Muscle of leg (tissue), 11 donors: ENCODE results near the gene ACMSD. TPM values are rescaled to one million over a fixed set of nuclear protein-coding genes. Genes with fewer than 3 reads are reported as not detected.
"Not testable (repeated sequence)": the region's sequence is repeated elsewhere in the genome, so short reads cannot be mapped to it uniquely, and the experiment has no call there.

Experiments used
- DNase-seq: peaks from one replicate; pipeline ENCODE4 v3.0.0; 2013
- H3K27ac ChIP-seq: one replicate; pipeline ENCODE4 v1.5.1; 2013; ENCODE audit warnings: mild to moderate bottlenecking, low read length, control low read depth
- H3K27me3 ChIP-seq: one replicate; pipeline ENCODE4 v1.6.1; 2013; ENCODE audit warnings: low read length; ENCODE audit not compliant: control insufficient read depth, insufficient read depth
- H3K36me3 ChIP-seq: one replicate; pipeline ENCODE4 v1.6.1; 2013; ENCODE audit warnings: low read length; ENCODE audit not compliant: control insufficient read depth, insufficient read depth
- H3K4me1 ChIP-seq: one replicate; pipeline ENCODE4 v1.6.1; 2013; ENCODE audit warnings: low read length; ENCODE audit not compliant: control insufficient read depth, insufficient read depth
- H3K4me3 ChIP-seq: one replicate; pipeline ENCODE4 v1.5.1; 2013; ENCODE audit warnings: low read length, control low read depth
- H3K9me3 ChIP-seq: replicated peaks from 2 replicates; pipeline ENCODE4 v1.6.1; 2013; ENCODE audit warnings: low read depth, low read length; ENCODE audit not compliant: control insufficient read depth
- WGBS: methylation state at CpG from one replicate; pipeline ENCODE4 v1.1.5; 2013; ENCODE audit warnings: missing lambda C conversion rate; ENCODE audit not compliant: insufficient coverage; 5-methylcytosine and 5-hydroxymethylcytosine counted together
- polyA plus RNA-seq, 8 donors: library from polyadenylated mRNA; unstranded; fragments of 120-200 nt; gene quantifications; one replicate each; pipeline versions ENCODE4 v1.2.1 to v1.2.3, GENCODE V29; 2013; ENCODE audit warnings: inconsistent platforms in 1 of 8, low replicate concordance in 1 of 8; ENCODE audit not compliant: insufficient read length in 8 of 8, insufficient read depth in 1 of 8
- total RNA-seq: library from RNA; stranded (reverse); fragments of 120-200 nt; gene quantifications from one replicate; pipeline ENCODE4 v1.2.4, GENCODE V29; 2013

Gene ACMSD
- total and polyA plus RNA-seq, 9 donors: 0.28 to 1.6 (median 0.39) TPM; not detected in 1

- no peak overlapping the region for H3K4me3 ChIP-seq
- no peaks in the 10 kb centered on the region for H3K4me1 ChIP-seq
- no peaks in the 10 kb centered on the region for H3K36me3 ChIP-seq
- no peaks in the 10 kb centered on the region for H3K9me3 ChIP-seq
- WGBS: 15% methylated on average over 2 of the region's 2 CpGs
- peak; percentile 12 for DNase-seq
- no peak overlapping the region for H3K27ac ChIP-seq
- H3K27me3 ChIP-seq: no peaks in the 10 kb centered on the region
Observed at GRCh38 chr2:134845719-134846118, 7.3 kb downstream of the ACMSD start.

DNA sequence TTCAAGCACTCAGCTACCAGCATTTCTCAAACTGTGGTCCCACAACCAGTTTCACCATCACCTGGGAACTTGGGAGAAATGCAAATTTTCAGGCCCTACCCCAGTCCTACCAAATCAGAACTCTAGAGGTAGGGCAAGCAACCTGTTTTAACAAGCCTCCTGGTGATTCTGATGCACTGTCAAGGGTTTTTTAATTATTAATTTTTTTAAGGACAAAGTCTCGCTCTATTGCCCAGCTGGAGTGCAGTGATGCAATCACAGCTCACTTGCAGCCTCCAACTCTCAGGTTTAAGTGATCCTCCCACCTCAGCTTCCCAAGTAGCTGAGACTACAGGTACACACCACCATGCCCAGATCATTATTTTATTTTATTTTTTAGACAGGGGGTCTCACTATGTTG lies 7.8 kb downstream of the ACMSD start:
- WGBS: no CpG with 5 or more reads among the region's 1 CpG
- no peaks in the 10 kb centered on the region for H3K36me3 ChIP-seq
- DNase-seq: no peak
- H3K27ac ChIP-seq: no peak overlapping the region
- no peaks in the 10 kb centered on the region for H3K4me1 ChIP-seq
- H3K9me3 ChIP-seq: no peaks in the 10 kb centered on the region
- no peak overlapping the region for H3K4me3 ChIP-seq
- no peaks in the 10 kb centered on the region for H3K27me3 ChIP-seq

GRCh38 chr2:134847582-134847981 lies 9.2 kb downstream of the ACMSD start:
- H3K4me3 ChIP-seq, H3K9me3 ChIP-seq, H3K36me3 ChIP-seq, H3K4me1 ChIP-seq, DNase-seq, H3K27ac ChIP-seq, H3K27me3 ChIP-seq: not testable (repeated sequence)
- no CpG with 5 or more reads among the region's 5 CpGs for WGBS

DNA sequence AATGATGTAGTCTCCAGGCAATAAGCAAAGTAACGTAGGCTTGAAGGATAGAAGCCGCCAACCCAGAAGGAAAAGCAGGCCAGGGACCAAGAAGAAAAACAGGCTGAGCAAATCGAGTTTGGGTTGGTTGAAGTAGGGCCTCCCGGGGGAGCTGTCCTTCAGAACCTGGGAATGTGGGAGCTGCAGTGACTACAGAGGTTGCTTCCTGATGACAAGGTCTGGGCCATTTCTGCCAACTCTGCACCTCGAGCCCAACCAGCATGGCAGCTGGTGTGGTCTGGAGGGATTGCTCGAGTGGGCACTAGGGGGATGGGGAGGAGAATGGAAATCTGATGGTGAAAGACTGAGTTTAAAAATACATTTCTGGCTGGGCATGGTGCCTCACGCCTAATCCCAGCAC lies 14.1 kb downstream of the ACMSD start:
- H3K27ac ChIP-seq: no peak overlapping the region
- WGBS: 79% methylated on average over 7 of the region's 7 CpGs
- H3K27me3 ChIP-seq: no peaks in the 10 kb centered on the region
- H3K36me3 ChIP-seq: no peaks in the 10 kb centered on the region
- H3K4me3 ChIP-seq: no peak overlapping the region
- DNase-seq: no peak
- H3K4me1 ChIP-seq: no peaks in the 10 kb centered on the region
- H3K9me3 ChIP-seq: no peaks in the 10 kb centered on the region

- no peak for DNase-seq
- Histone ChIP-seq H3K9me3 (no peaks in the 10 kb centered on the region), H3K36me3 (no peaks in the 10 kb centered on the region), H3K4me1 (no peaks in the 10 kb centered on the region), H3K27ac (no peak overlapping the region), H3K4me3 (no peak overlapping the region), H3K27me3 (no peaks in the 10 kb centered on the region)
Observed at GRCh38 chr2:134855709-134856108, 17.3 kb downstream of the ACMSD start.

DNA sequence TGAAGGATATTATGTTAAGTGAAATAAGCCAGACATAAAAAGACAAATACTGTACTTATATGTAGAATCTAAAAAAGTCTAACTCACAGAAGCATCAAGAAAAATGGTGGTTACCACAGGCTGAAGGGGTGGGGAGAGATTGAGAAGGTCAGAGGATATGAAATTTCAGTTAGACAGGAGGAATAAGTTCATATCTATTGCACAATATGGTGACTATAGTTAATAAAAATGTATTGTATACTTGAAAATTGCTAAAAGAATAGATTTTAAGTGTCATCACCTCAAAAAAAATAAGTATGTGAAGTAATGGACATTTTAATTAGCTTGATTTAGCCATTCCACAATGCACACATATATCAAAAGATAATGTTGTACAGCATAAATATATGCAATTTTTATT lies 19.8 kb downstream of the ACMSD start:
- DNase-seq: no peak
- H3K9me3 ChIP-seq: no peaks in the 10 kb centered on the region
- H3K4me3 ChIP-seq: no peak overlapping the region
- H3K4me1 ChIP-seq: no peaks in the 10 kb centered on the region
- H3K36me3 ChIP-seq: no peaks in the 10 kb centered on the region
- no peak overlapping the region for H3K27ac ChIP-seq
- no peaks in the 10 kb centered on the region for H3K27me3 ChIP-seq

DNA sequence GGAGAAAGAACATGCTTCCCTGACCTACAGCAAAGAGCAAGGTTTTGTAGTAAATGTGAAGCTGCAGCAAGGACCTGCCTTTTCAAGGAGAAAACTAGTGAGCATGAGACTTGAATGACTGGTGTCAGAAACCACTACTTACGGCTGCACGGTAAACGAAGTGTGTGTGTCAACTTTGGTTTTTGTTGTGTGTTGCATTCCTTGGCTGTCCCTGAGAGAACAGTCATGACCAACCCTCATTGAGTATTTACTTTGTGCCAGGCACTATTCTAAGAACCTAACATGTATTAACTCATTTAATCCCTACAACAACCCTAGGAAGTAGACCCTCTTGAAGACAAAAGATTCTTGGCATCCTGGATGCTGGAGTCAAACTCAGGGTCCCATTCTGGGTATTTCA lies 22.8 kb downstream of the ACMSD start:
- no CpG with 5 or more reads among the region's 3 CpGs for WGBS
- Histone ChIP-seq H3K9me3 (no peaks in the 10 kb centered on the region), H3K27me3 (no peaks in the 10 kb centered on the region), H3K36me3 (no peaks in the 10 kb centered on the region), H3K27ac (no peak overlapping the region), H3K4me3 (no peak overlapping the region), H3K4me1 (no peaks in the 10 kb centered on the region)
- no peak for DNase-seq

GRCh38 chr2:134862069-134862468 lies 23.7 kb downstream of the ACMSD start:
- no peaks in the 10 kb centered on the region for H3K9me3 ChIP-seq

DNA sequence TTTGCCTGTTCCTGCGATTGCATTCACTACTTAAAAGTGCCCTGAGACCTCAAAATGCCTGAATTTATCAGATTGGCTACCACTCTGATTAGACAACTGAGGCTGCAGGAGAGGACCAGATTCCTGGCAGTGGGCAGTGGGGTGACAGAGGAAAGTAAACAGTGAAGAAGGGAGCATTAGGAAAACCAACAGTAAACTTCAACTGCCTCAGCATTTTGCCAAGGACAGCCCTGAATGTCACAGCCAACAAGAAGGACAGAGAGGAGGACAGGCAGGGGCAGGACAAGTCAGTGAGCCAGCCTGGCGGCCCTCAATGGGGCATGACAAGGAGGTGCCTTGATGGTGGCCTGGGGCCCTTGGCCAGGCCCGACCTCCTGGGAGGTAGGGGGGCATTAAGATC lies 24.3 kb downstream of the ACMSD start:
- no peaks in the 10 kb centered on the region for H3K4me1 ChIP-seq
- DNase-seq: no peak
- H3K4me3 ChIP-seq: no peak overlapping the region
- no peaks in the 10 kb centered on the region for H3K36me3 ChIP-seq
- no peaks in the 10 kb centered on the region for H3K9me3 ChIP-seq
- H3K27ac ChIP-seq: no peak overlapping the region
- no peaks in the 10 kb centered on the region for H3K27me3 ChIP-seq
- WGBS: 100% methylated on average over 1 of the region's 3 CpGs

More at GRCh38 chr2:134862069-134862468, 23.7 kb downstream of the ACMSD start:
- no peak overlapping the region for H3K4me3 ChIP-seq
- no peaks in the 10 kb centered on the region for H3K36me3 ChIP-seq
- DNase-seq: no peak
- H3K27me3 ChIP-seq: no peaks in the 10 kb centered on the region
- WGBS: no CpG with 5 or more reads among the region's 4 CpGs
- H3K27ac ChIP-seq: no peak overlapping the region
- no peaks in the 10 kb centered on the region for H3K4me1 ChIP-seq

- Histone ChIP-seq H3K4me1 (no peaks in the 10 kb centered on the region), H3K27me3 (no peaks in the 10 kb centered on the region), H3K27ac (no peak overlapping the region), H3K4me3 (no peak overlapping the region), H3K9me3 (no peaks in the 10 kb centered on the region), H3K36me3 (no peaks in the 10 kb centered on the region)
- no peak for DNase-seq
- 92% methylated on average over 15 of the region's 20 CpGs for WGBS
Observed at GRCh38 chr2:134863446-134863845, 25.0 kb downstream of the ACMSD start.

GRCh38 chr2:134865067-134865787 lies 26.8 kb downstream of the ACMSD start:
- whole genome bisulfite sequencing: 58% methylated on average over 2 of the region's 5 CpGs
- no peak overlapping the region for H3K4me3 ChIP-seq
- H3K4me1 ChIP-seq: no peaks in the 10 kb centered on the region
- H3K27ac ChIP-seq: no peak overlapping the region
- H3K36me3 ChIP-seq: no peaks in the 10 kb centered on the region
- H3K27me3 ChIP-seq: no peaks in the 10 kb centered on the region
- no peaks in the 10 kb centered on the region for H3K9me3 ChIP-seq
- peak; percentile 23 for DNase-seq
